Hepatic stellate cell (primary cell): ENCODE data around the gene PPP2R2C.

Experiments
- DNase-seq: peaks from one replicate; pipeline ENCODE4 v3.0.0; 2011; ENCODE audit warnings: low spot score

Gene PPP2R2C

GRCh38 chr4:6282314-6282771, 190.1 kb downstream of the PPP2R2C start:
- peak; percentile 50 for DNase-seq

GRCh38 chr4:6281436-6282313, 190.7 kb downstream of the PPP2R2C start:
- no peak for DNase-seq

GRCh38 chr4:6280365-6280996, 191.9 kb downstream of the PPP2R2C start:
- DNase-seq, result no peak

DNA sequence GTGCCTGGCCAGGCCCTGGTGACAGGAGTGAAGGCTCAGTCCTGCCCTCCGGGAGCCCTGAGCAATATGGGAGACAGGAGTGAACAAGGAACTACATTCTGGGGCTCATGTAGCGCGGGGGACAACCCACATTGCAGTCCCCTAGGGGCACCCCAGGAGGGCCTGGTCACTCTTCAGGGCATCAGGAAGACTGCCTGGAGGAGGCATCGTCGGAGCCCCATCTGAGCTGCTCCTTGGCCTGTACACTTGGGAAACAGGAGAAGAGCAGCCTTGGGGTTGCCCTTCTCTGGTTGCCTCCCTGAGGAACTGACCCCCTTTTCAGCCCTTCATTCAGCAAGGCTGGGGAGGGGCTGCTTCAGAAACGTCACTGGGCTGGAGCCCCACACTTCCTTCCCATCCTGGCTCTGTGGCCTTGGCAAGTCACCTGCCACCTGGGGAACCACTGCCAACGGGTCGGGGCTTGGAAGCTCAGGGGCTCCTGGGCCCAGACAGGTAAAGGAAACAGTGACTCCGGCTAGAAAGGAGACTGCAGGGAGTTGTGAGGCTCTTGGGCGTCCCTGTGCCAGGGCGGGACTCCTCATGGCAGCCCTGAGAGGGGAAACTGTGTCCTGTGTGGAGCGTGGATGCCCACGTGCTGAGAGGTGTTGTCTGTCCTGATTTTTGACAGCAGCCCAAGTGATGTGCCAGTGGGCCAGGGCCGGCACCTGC, 192.7 kb downstream of the PPP2R2C start:
- DNase-seq, result no peak

- DNase-seq, result no peak
These were observed 193.6 kb downstream of the PPP2R2C start for GRCh38 chr4:6278801-6279197.

DNA sequence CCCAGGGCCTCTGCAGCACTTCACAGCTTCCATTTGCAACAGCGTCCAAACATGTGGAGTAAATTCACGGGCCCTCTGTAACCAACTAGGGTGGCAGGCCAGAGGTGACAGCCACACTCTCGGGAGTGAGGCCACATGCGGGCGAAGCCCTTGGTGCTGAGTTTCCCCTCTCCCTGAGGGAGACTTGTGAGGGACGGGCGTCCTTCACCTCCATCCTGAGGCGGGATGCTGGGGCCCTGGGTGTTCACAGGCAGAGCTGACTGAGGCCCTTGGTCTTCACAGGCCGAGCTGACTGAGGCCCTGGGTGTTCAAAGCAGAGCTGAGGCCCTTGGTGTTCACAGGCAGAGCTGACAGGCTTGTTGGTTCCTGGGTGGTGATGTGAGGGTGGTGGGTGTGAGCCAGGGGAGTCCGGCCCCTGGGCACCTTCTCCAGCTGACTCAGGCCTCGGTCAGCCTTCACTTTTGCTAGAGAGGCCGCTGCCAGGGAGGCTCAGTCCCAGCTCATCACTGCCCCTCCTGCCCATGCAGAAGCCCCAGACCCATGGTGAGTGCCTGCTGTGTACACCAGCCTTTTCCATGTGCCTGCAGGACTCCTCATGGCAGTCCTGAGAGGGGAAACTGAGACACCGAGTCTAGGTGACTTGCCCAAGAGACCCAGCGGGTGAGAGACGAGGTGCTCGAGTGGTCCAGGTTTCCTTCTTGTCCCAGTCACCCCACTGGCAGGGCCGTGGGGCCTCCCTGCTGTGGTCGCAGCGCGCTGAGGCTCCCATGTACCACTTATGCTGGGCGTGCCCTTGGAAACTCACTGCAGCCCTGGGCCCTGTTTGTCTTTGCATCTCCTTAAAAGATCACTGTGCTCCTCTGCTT, 194.2 kb downstream of the PPP2R2C start:
- DNase-seq, result no peak

- no peak for DNase-seq
These were observed 195.1 kb downstream of the PPP2R2C start for GRCh38 chr4:6277139-6277802.

DNA sequence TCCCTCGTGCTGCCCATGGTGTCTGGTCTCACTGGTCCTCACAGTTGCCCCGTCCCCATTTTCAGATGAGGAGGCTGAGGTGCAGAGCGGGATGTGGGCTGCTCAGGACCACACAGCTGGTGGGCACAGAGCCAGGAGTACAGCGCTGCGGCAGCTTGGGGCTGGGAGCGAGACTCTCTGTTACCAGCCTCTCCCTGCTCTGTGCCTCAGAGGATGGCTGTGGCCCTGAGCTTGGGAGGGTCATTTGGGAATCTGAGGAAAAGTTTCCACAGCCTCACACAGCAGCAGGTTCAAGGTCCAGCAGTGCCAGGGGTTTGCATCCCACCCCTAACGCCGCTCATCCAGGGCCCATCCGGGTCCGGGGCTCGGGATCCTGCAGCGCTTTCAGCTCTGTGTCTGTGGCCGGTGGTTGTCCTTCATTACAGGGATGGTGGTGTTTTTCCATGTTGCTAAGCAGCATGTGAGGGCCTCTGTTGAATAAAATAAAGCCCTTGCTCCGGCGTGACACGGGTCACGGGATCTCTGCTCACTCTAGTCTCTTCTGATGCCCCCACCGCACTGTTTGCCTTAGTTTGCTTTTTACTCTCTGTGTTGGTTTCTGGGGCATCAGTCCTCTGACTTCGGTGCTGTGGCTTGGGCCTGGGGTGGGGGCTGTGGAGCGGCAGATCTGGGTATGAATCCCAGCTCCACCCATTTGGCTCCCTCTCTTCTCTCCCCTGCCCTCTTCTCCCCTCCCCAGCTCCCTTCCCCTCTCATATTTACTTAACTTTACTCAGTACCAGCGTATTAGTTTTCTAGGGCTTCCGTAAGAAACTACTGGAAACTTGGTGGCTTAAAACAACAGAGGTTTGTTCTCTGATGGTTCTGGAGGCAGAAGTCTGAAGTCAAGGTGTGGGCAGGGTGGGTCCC, 196.3 kb downstream of the PPP2R2C start:
- no peak for DNase-seq

DNA sequence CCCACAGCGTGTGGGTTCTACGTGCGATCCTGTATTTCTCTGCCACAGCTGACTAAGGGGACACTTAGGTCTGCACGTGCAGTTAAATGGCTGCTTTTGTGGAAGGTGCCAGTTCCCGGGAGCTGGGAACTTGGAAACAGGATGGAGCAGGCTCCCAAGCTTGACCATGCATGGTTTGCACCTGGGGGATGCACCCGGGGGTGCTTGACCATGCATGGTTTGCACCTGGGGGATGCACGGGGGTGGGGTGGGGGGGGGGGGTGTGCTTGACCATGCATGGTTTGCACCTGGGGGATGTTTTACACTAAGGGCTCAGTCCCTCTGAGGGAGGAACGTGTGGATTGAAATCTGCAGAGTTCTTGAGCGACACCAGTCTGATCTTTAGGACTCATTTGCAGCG, 197.1 kb downstream of the PPP2R2C start:
- no peak for DNase-seq

DNA sequence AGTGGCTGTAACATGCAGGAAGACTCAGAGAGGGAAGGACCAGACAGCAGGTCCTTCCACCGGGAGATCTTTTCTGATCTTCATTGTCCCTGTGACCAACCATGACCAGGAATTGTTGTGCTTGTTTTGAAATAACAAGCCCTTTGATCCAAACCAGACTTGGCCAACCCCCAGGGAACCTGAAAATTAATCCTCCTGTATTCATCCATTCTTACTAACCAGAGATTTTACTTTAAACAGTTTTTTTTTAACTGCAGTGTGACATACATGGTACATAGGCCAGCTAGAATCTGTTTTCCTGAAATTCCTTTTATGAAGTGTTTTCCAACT, 198.8 kb downstream of the PPP2R2C start:
- DNase-seq, result no peak

DNA sequence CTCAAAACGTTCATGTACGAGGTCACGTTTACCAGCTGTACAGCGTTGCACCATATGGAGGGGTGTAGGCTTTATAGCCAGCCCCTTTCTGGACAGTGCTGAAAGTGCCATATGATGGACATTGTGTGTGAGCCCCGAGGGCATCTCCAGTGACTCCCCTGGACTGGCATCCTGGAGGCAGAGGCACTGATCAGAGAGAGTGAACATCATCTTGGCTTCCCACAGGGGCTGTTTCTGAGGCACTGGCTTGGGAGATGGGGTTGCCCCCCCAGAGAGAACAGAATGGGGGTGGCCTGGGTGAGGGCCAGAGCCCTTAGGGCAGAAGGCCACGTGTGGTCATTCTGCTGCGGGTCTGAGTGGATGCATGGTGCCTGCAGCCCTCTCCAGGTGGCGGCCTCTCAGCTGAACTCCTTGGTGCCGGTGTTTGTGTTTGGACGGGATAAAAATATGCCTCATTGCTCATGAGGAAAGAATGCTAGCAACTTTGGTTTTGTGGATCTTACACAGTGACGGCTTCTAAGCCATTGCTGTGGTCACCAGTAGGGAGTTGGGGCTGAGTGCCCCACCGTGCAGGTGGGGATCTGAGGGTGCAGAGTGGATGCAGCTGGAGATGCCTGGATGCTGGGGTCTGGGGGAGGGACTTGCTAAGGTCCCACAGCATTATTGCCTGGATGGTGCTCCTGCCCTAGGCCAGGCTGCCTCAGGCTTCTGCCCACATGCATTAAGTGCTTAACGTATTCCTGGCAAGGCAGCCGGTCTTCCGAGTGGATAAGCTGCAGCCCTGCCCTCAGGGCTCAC, 199.4 kb downstream of the PPP2R2C start:
- peak; percentile 93 for DNase-seq

- DNase-seq, result peak; percentile 59
These were observed 200.5 kb downstream of the PPP2R2C start for GRCh38 chr4:6271701-6272465.

DNA sequence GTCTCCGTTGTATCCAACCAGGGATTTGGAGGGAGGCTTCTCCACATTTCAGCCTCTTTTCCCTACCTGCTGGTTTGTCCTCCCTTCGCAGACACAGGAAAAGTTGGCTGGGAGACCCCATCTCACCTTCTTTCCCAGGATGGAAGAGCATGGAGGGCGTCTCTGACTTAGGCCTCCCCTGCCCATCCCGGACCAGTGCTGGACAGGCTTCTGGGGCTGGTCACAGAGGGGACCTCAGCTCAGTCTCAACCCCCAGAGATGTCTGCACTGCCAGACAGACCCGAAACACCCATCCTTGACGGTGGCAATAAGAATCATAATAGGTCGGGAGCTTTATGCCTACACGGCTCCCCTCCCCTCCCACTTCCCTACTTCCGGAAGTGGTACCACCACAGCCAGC, 201.2 kb downstream of the PPP2R2C start:
- DNase-seq, result no peak

GRCh38 chr4:6270636-6271121, 201.7 kb downstream of the PPP2R2C start:
- peak; percentile 72 for DNase-seq
